ENCODE results near the gene SDHAF2. TPM values are rescaled to one million over a fixed set of nuclear protein-coding genes. Genes with fewer than 3 reads are reported as not detected.
"Not testable (repeated sequence)": the region's sequence is repeated elsewhere in the genome, so short reads cannot be mapped to it uniquely, and the experiment has no call there.

Gene SDHAF2
- total and polyA plus RNA-seq, 4 donors: 25.5 to 46.9 (median 30.2) TPM

DNA sequence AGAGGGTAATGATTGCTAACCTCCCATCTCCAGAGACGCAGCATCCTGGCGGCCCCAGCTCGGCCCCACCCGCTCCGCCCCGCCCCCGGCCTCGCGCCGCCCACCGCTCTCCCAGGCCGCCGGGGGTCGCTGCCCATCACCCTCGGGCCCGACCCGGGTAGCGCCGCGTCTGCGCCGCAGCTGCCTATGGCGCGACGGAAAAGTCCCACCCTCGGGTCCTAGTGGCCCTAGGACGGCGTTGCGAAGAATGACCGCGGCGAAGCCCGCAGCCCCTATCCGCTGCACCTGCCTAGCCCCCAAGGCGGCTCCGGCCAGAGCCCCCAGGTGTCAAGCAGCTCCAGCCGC, 606 bp upstream of the SDHAF2 start (continued):
- TF ChIP-seq FOXA2 (IDR thresholded peaks at IDR 0.05) (no peak), JUND (IDR thresholded peaks at IDR 0.05) (no peak), YY1 (IDR thresholded peaks at IDR 0.05) (no peak), TAF1 (conservative IDR thresholded peaks at IDR 0.05) (no peak), RXRA (IDR thresholded peaks at IDR 0.05) (no peak), HNF4A (conservative IDR thresholded peaks at IDR 0.05) (no peak), RAD21 (IDR thresholded peaks at IDR 0.05) (no peak), FOXA1 (IDR thresholded peaks at IDR 0.05) (no peak), GABPA (IDR thresholded peaks at IDR 0.05 in 1 of 2, conservative IDR thresholded peaks at IDR 0.05 in 1 of 2) (no peak)
- TF ChIP-seq, protein P1, sequence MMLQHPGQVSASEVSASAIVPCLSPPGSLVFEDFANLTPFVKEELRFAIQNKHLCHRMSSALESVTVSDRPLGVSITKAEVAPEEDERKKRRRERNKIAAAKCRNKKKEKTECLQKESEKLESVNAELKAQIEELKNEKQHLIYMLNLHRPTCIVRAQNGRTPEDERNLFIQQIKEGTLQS (IDR thresholded peaks at IDR 0.05): no peak

DNA sequence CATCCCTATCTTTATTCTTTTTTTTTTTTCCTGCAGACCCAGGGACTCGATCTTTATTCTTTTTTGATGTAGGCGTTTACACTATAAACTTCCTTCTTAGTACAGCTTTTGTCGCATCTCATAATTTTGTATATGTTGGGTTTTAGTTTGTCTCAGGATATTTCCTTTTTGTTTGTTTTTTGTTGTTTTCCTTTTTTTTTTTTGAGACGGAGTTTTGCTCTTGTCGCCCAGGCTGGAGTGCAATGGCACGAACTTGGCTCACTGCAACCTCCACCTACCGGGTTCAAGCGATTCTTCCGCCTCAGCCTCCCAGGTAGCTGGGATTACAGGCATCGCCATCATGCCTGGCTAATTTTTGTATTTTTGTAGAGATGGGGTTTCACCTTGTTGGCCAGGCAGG, 915 bp downstream of the SDHAF2 start:
- WGBS: 68% methylated on average over 10 of the region's 10 CpGs
- DNase-seq (ENCODE audit: low spot score): not testable (repeated sequence)
- peaks cover 5 to 29% (median 20%) of the 10 kb centered on the region in 4 donors for H3K4me1 ChIP-seq (ENCODE audit: control insufficient read depth in 4 of 4, insufficient read depth in 4 of 4, low read length in 3 of 4)

DNA sequence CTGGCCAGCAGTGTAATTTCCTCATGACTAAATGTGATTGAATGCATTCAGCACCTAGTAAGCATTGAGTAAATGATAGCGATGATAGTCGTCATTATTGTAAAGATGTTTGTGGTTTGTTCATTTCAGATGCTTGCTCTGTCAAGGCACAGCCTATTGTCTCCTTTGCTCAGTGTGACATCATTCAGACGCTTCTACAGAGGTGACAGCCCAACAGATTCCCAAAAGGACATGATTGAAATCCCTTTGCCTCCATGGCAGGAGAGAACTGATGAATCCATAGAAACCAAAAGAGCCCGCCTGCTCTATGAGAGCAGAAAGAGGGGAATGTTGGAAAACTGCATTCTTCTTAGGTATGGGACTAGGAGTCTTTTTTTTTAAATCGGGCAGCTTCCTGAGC, 7.6 kb downstream of the SDHAF2 start:
- Histone ChIP-seq H3K36me3 (ENCODE audit: control insufficient read depth in 4 of 4, insufficient read depth in 3 of 4, low read depth in 1 of 4, low read length in 3 of 4) (peaks cover 9 to 35% (median 30%) of the 10 kb centered on the region in 4 donors), H3K4me1 (ENCODE audit: control insufficient read depth in 4 of 4, insufficient read depth in 4 of 4, low read length in 3 of 4) (peaks cover 0 to 4% (median 3%) of the 10 kb centered on the region in 4 donors)
- TF ChIP-seq, protein P1 (IDR thresholded peaks at IDR 0.05): no peak
- TF ChIP-seq, protein P2, sequence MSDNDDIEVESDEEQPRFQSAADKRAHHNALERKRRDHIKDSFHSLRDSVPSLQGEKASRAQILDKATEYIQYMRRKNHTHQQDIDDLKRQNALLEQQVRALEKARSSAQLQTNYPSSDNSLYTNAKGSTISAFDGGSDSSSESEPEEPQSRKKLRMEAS (IDR thresholded peaks at IDR 0.05): no peak
- TF ChIP-seq HNF4G (IDR thresholded peaks at IDR 0.05) (no peak), HNF4A (conservative IDR thresholded peaks at IDR 0.05) (no peak), RAD21 (IDR thresholded peaks at IDR 0.05) (no peak), RXRA (IDR thresholded peaks at IDR 0.05) (no peak), TAF1 (conservative IDR thresholded peaks at IDR 0.05) (no peak), YY1 (IDR thresholded peaks at IDR 0.05) (no peak), FOXA2 (IDR thresholded peaks at IDR 0.05) (no peak), EGR1 (IDR thresholded peaks at IDR 0.05; ENCODE audit: low read depth in 2 of 2) (no peak), GABPA (IDR thresholded peaks at IDR 0.05 in 1 of 2, conservative IDR thresholded peaks at IDR 0.05 in 1 of 2) (no peak)
- TF ChIP-seq, protein P3, sequence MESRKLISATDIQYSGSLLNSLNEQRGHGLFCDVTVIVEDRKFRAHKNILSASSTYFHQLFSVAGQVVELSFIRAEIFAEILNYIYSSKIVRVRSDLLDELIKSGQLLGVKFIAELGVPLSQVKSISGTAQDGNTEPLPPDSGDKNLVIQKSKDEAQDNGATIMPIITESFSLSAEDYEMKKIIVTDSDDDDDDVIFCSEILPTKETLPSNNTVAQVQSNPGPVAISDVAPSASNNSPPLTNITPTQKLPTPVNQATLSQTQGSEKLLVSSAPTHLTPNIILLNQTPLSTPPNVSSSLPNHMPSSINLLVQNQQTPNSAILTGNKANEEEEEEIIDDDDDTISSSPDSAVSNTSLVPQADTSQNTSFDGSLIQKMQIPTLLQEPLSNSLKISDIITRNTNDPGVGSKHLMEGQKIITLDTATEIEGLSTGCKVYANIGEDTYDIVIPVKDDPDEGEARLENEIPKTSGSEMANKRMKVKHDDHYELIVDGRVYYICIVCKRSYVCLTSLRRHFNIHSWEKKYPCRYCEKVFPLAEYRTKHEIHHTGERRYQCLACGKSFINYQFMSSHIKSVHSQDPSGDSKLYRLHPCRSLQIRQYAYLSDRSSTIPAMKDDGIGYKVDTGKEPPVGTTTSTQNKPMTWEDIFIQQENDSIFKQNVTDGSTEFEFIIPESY (IDR thresholded peaks at IDR 0.05): no peak

More for the DNA sequence above, 915 bp downstream of the SDHAF2 start:
- peak overlapping the region in 2 of 3 donors; percentile 93 to 99 for H3K4me3 ChIP-seq (ENCODE audit: low read depth in 1 of 3, low read length in 3 of 3)
- H3K36me3 ChIP-seq (ENCODE audit: control insufficient read depth in 4 of 4, insufficient read depth in 3 of 4, low read depth in 1 of 4, low read length in 3 of 4): peaks cover 4 to 24% (median 10%) of the 10 kb centered on the region in 4 donors
- not testable (repeated sequence) for H3K27me3 ChIP-seq (ENCODE audit: control insufficient read depth in 4 of 4, insufficient read depth in 4 of 4, low read length in 3 of 4); H3K9me3 ChIP-seq (ENCODE audit: control insufficient read depth in 4 of 4, low read length in 3 of 4); H3K27ac ChIP-seq (ENCODE audit: low read depth in 1 of 2, low read length in 2 of 2)
- H3K9ac ChIP-seq (ENCODE audit: low read depth in 1 of 2, low read length in 2 of 2): peak overlapping the region; percentile 90 to 96

DNA sequence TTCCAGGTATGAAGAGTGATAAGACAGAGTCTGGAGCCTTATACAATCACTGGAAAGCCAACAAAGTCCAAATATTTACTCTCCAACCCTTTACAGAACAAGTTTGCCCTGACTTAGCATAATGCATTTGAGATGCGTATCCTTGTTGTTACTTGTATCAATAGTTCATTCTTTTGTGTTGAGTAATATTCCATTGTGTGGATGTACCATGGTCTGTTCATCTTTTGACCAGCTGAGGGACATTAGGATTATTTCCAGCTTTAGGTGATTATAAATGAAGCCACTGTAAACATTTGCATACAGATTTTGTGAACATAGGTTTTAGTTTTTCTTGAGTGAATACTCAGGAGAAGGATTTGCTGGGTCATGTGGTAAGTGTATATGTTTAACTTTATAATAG, 9.7 kb downstream of the SDHAF2 start:
- no peaks in the 10 kb centered on the region for H3K9me3 ChIP-seq (ENCODE audit: control insufficient read depth in 4 of 4, low read length in 3 of 4)
- peaks cover 0 to 4% (median 3%) of the 10 kb centered on the region in 4 donors for H3K4me1 ChIP-seq (ENCODE audit: control insufficient read depth in 4 of 4, insufficient read depth in 4 of 4, low read length in 3 of 4)
- no peak overlapping the region for H3K9ac ChIP-seq (ENCODE audit: low read depth in 1 of 2, low read length in 2 of 2)
- H3K4me3 ChIP-seq (ENCODE audit: low read depth in 1 of 3, low read length in 3 of 3): no peak overlapping the region
- no peaks in the 10 kb centered on the region for H3K27me3 ChIP-seq (ENCODE audit: control insufficient read depth in 4 of 4, insufficient read depth in 4 of 4, low read length in 3 of 4)
- no peak overlapping the region for H3K27ac ChIP-seq (ENCODE audit: low read depth in 1 of 2, low read length in 2 of 2)
- no peak for DNase-seq (ENCODE audit: low spot score)
- WGBS: 96% methylated on average over 1 of the region's 1 CpG
- TF ChIP-seq, protein P3 (IDR thresholded peaks at IDR 0.05): no peak
- H3K36me3 ChIP-seq (ENCODE audit: control insufficient read depth in 4 of 4, insufficient read depth in 3 of 4, low read depth in 1 of 4, low read length in 3 of 4): peaks cover 12 to 38% (median 31%) of the 10 kb centered on the region in 4 donors

More for the DNA sequence above, 7.6 kb downstream of the SDHAF2 start:
- Histone ChIP-seq H3K27me3 (ENCODE audit: control insufficient read depth in 4 of 4, insufficient read depth in 4 of 4, low read length in 3 of 4) (no peaks in the 10 kb centered on the region), H3K9ac (ENCODE audit: low read depth in 1 of 2, low read length in 2 of 2) (no peak overlapping the region), H3K4me3 (ENCODE audit: low read depth in 1 of 3, low read length in 3 of 3) (no peak overlapping the region), H3K9me3 (ENCODE audit: control insufficient read depth in 4 of 4, low read length in 3 of 4) (no peaks in the 10 kb centered on the region), H3K27ac (ENCODE audit: low read depth in 1 of 2, low read length in 2 of 2) (no peak overlapping the region)
- DNase-seq (ENCODE audit: low spot score): no peak
- WGBS: 96% methylated on average over 5 of the region's 5 CpGs
